B cell (primary cell): ENCODE measurements around the gene GYG2. TPM values are rescaled to one million over a fixed set of nuclear protein-coding genes. Genes with fewer than 3 reads are reported as not detected.

Experiments used
- ATAC-seq: fragments of 200-7000 bp; cut with Tn5 transposase; one replicate; pipeline ENCODE4 v1.10.0; 2021; ENCODE audit warnings: low read depth, mild to moderate bottlenecking, moderate number of reproducible peaks, moderate library complexity
- CTCF ChIA-PET: fragments of 350-600 bp; sonication (Branson Sonifier 250); formaldehyde crosslinking; loops from one replicate; lab custom pipeline; 2021; ENCODE audit warnings: antibody characterized with exemption, inconsistent platforms; lab: Charles Lee
- POLR2A ChIA-PET: fragments of 350-600 bp; sonication (Branson Sonifier 250); formaldehyde crosslinking; loops from one replicate; lab custom pipeline; 2021; ENCODE audit warnings: antibody characterized with exemption; lab: Charles Lee
- DNase-seq: peaks from one replicate; pipeline ENCODE4 v3.0.0; 2013
- H2AFZ ChIP-seq: 2 replicates; pipeline ENCODE4 v1.6.1; 2012; ENCODE audit warnings: mild to moderate bottlenecking, low read depth, low read length; ENCODE audit not compliant: insufficient read depth, poor library complexity, severe bottlenecking
- H3K27ac ChIP-seq, 2 donors: 1 replicate in 1 of 2; 2 replicates in 1 of 2; pipeline ENCODE4 v1.5.1; 2012 to 2013; ENCODE audit warnings: low read length in 2 of 2, mild to moderate bottlenecking in 2 of 2, moderate library complexity in 1 of 2
- H3K27me3 ChIP-seq, 4 experiments: fragments of 200-600 bp in 1 of 4; sonication (generic) in 1 of 4; replicated peaks in 1 of 4; 1 replicate in 2 of 4; 2 replicates in 2 of 4; pipeline versions ENCODE4 v1.6.1 to v1.7.0; 2013 to 2016; ENCODE audit warnings: low read length in 3 of 4, mild to moderate bottlenecking in 2 of 4, mixed read lengths in 1 of 4, moderate library complexity in 1 of 4; ENCODE audit not compliant: insufficient read depth in 4 of 4, control insufficient read depth in 3 of 4; ENCODE audit errors: control extremely low read depth in 1 of 4
- H3K36me3 ChIP-seq, 2 experiments: replicated peaks in 1 of 2; 1 replicate in 1 of 2; 2 replicates in 1 of 2; pipeline versions ENCODE4 v1.6.1 to v1.7.1; 2013; ENCODE audit warnings: low read length in 1 of 2; ENCODE audit not compliant: insufficient read depth in 2 of 2, control insufficient read depth in 1 of 2; ENCODE audit errors: control extremely low read depth in 1 of 2, extremely low read depth in 1 of 2
- H3K4me1 ChIP-seq, 2 donors: fragments of 200-600 bp in 1 of 2; sonication (generic) in 1 of 2; 1 replicate in 1 of 2; 2 replicates in 1 of 2; pipeline versions ENCODE4 v1.5.1 to v1.6.1; 2013 to 2017; ENCODE audit warnings: low read length in 2 of 2; ENCODE audit not compliant: control insufficient read depth in 2 of 2, insufficient read depth in 2 of 2
- H3K4me2 ChIP-seq: replicated peaks from 2 replicates; pipeline ENCODE3; 2012; ENCODE audit warnings: mild to moderate bottlenecking, low read depth, low read length; ENCODE audit not compliant: poor library complexity, severe bottlenecking
- H3K4me3 ChIP-seq, 5 experiments: fragments of 200-600 bp in 1 of 5; sonication (generic) in 1 of 5; 1 replicate in 3 of 5; 2 replicates in 2 of 5; pipeline versions ENCODE4 v1.5.1 to v1.7.0; 2011 to 2016; ENCODE audit warnings: low read length in 4 of 5, mild to moderate bottlenecking in 4 of 5, low read depth in 2 of 5, control low read depth in 1 of 5, moderate library complexity in 1 of 5; ENCODE audit not compliant: insufficient read depth in 1 of 5; ENCODE audit errors: control extremely low read depth in 1 of 5, extremely low read depth in 1 of 5
- H3K79me2 ChIP-seq: fragments of 200-600 bp; sonication (generic); one replicate; pipeline ENCODE4 v1.6.0; 2016; ENCODE audit warnings: low read length; ENCODE audit not compliant: control insufficient read depth, insufficient read depth
- H3K9ac ChIP-seq: fragments of 200-600 bp; sonication (generic); 2 replicates; pipeline ENCODE4 v1.6.1; 2017; ENCODE audit warnings: mild to moderate bottlenecking, low read length, moderate library complexity
- H3K9me3 ChIP-seq, 3 donors: one replicate each; pipeline versions ENCODE4 v1.6.1 to v1.7.1; 2013; ENCODE audit warnings: low read length in 2 of 3; ENCODE audit not compliant: control insufficient read depth in 2 of 3, insufficient read depth in 1 of 3; ENCODE audit errors: control extremely low read depth in 1 of 3
- H4K20me1 ChIP-seq: 2 replicates; pipeline ENCODE4 v1.6.0; 2012; ENCODE audit warnings: mild to moderate bottlenecking, low read length; ENCODE audit not compliant: insufficient read depth, control insufficient read depth, poor library complexity, severe bottlenecking
- H3K27ac Mint-ChIP-seq: one replicate; pipeline ENCODE4 v1.8.0; 2021; ENCODE audit warnings: mixed read lengths
- H3K27me3 Mint-ChIP-seq: one replicate; pipeline ENCODE4 v1.8.0; 2021; ENCODE audit warnings: mixed read lengths
- H3K4me1 Mint-ChIP-seq: one replicate; pipeline ENCODE4 v1.8.0; 2021; ENCODE audit warnings: mixed read lengths
- H3K4me3 Mint-ChIP-seq: one replicate; pipeline ENCODE4 v1.8.0; 2021; ENCODE audit warnings: mixed read lengths
- H3K9me3 Mint-ChIP-seq: one replicate; pipeline ENCODE4 v1.8.0; 2022; ENCODE audit warnings: mixed read lengths; ENCODE audit not compliant: insufficient read depth
- CTCF ChIP-seq: fragments of 200-600 bp; IDR thresholded peaks from one replicate; pipeline ENCODE4 v1.8.0; 2022; ENCODE audit warnings: antibody characterized with exemption, mild to moderate bottlenecking
- EZH2 ChIP-seq: IDR thresholded peaks from 2 replicates; pipeline ENCODE4 v1.6.1; 2012; ENCODE audit warnings: borderline replicate concordance, low read depth, mild to moderate bottlenecking, moderate library complexity, low read length; ENCODE audit not compliant: insufficient read depth, poor library complexity, severe bottlenecking
- WGBS: methylation state at CpG from one replicate; pipeline ENCODE4 v1.1.5; 2013; ENCODE audit warnings: missing lambda C conversion rate; ENCODE audit not compliant: insufficient coverage; 5-methylcytosine and 5-hydroxymethylcytosine counted together
- intact Hi-C: fragments of 100-400 bp; cut with micrococcal nuclease; formaldehyde crosslinking; loops from one replicate; pipeline ENCODE4 v1.10.0; 2022
- polyA plus RNA-seq: library from polyadenylated mRNA; depleted of rRNA; stranded (reverse); fragments of >200 nt; gene quantifications from 2 replicates; pipeline ENCODE4 v1.2.3, GENCODE V29; 2012
- total RNA-seq, 2 donors: library from RNA; stranded (reverse); fragments of 120-200 nt in 1 of 2; gene quantifications; 1 replicate in 1 of 2; 2 replicates in 1 of 2; pipeline versions ENCODE4 v1.2.3 to v1.2.4, GENCODE V29; 2013 to 2022

The GYG2 gene
- total and polyA plus RNA-seq, 2 donors (not counting 1 experiment from before 2014, with no cell fraction given), result not detected

GRCh38 chrX:2782171-2782570 lies 46.6 kb upstream of the GYG2 start:
- H3K27me3 Mint-ChIP-seq, result peaks cover 13% of the 10 kb centered on the region
- ChIA-PET POLR2A (no interaction called here), CTCF (no interaction called here)
- Histone ChIP-seq H3K9ac (no peak overlapping the region), H3K4me2 (no peak overlapping the region), H3K9me3 (no peaks in the 10 kb centered on the region), H3K4me1 (no peaks in the 10 kb centered on the region), H4K20me1 (no peaks in the 10 kb centered on the region), H2AFZ (no peak overlapping the region), H3K79me2 (no peaks in the 10 kb centered on the region), H3K27ac (no peak overlapping the region), H3K36me3 (no peaks in the 10 kb centered on the region), H3K27me3 (no peaks in the 10 kb centered on the region), H3K4me3 (no peak overlapping the region)
- no peak for ATAC-seq
- H3K4me3 Mint-ChIP-seq, result no peak overlapping the region
- intact Hi-C loops, result no loop called here
- no peaks in the 10 kb centered on the region for H3K9me3 Mint-ChIP-seq
- no peak overlapping the region for H3K27ac Mint-ChIP-seq
- WGBS, result 0% methylated on average over 1 of the region's 4 CpGs
- DNase-seq, result no peak
- no peak for TF ChIP-seq CTCF
- TF ChIP-seq EZH2, result no peak
- no peaks in the 10 kb centered on the region for H3K4me1 Mint-ChIP-seq

GRCh38 chrX:2782778-2783177 lies 46.0 kb upstream of the GYG2 start:
- Mint-ChIP-seq H3K4me3 (no peak overlapping the region), H3K4me1 (no peaks in the 10 kb centered on the region), H3K9me3 (no peaks in the 10 kb centered on the region), H3K27ac (no peak overlapping the region), H3K27me3 (peaks cover 13% of the 10 kb centered on the region)
- no peaks in the 10 kb centered on the region for H4K20me1 ChIP-seq
- intact Hi-C loops, result no loop called here
- H3K4me1 ChIP-seq, result no peaks in the 10 kb centered on the region
- TF ChIP-seq EZH2 (no peak), CTCF (no peak)
- no peaks in the 10 kb centered on the region for H3K9me3 ChIP-seq
- H3K79me2 ChIP-seq, result no peaks in the 10 kb centered on the region
- no CpG with 5 or more reads among the region's 4 CpGs for WGBS
- H3K4me3 ChIP-seq, result no peak overlapping the region
- ATAC-seq (no peak), DNase-seq (no peak)
- no peak overlapping the region for H2AFZ ChIP-seq
- CTCF ChIA-PET, result interaction anchor here (0.6 kb wide), 1 partner anchor 861 kb away, joined by 3 read pairs; no protein-coding TSS in a partner anchor
- H3K27ac ChIP-seq, result no peak overlapping the region
- H3K9ac ChIP-seq, result no peak overlapping the region
- no peaks in the 10 kb centered on the region for H3K27me3 ChIP-seq
- H3K4me2 ChIP-seq, result no peak overlapping the region
- POLR2A ChIA-PET, result no interaction called here
- no peaks in the 10 kb centered on the region for H3K36me3 ChIP-seq
